GM19467 (cell line): ENCODE measurements around the gene PCNP.
A peak's percentile ranks its signal among the peaks of the same experiment; 100 is the strongest.
"Not testable (repeated sequence)": the region's sequence is repeated elsewhere in the genome, so short reads cannot be mapped to it uniquely, and the experiment has no call there.

Source experiments
- ATAC-seq: cut with Tn5 transposase; IDR thresholded peaks from one replicate; pipeline ENCODE4 v1.9.1; 2021; ENCODE audit warnings: mild to moderate bottlenecking, moderate library complexity; ENCODE audit not compliant: unreplicated experiment

PCNP gene

GRCh38 chr3:101561630-101562328 lies 12.2 kb upstream of the PCNP start, which contains the start of gene TRMT10C:
TRMT10C (plus strand) TSS chr3:101561868; CDS start chr3:101564782, 2,914 bp downstream.
- peak; percentile 99 for ATAC-seq

DNA sequence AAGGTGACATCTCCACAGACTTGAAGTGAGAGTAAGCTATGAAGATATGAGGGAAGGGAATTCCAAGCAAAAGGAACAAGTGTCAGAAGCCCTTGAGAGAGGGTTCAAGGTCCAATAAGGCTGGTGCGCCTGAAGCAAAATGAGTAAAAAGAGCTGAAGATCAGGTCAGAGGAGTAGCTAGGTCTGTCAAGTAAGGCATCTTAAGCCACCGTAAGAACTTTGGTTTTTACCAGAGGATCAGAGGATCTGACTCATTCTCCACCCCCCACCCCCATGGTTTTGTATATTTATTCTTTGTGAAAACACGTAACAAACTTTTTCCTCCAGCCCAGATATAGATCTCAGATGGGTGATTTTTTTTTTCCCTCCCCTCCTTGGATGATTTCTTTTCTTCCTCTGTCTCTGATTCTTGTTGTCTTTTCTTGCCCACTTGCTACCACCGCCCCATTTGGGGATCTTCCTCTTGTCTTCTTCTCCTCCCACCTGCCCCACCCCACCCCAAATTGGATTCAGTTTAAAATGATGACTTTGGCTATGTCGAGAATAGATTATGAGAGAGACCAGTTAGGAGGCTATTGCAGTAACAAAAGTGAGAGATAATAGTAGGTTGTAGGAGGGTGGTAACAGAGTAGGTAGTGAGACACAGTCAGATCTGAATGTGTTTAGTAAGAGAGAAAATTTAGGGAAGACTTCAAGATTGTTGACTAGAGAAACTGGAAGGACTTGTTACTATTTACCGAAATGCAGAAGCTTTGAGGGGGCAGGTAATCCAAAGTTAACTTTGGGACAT lies 6.3 kb upstream of the PCNP start:
- no peak for ATAC-seq

GRCh38 chr3:101571028-101571895 lies 2.7 kb upstream of the PCNP start:
- no peak for ATAC-seq

GRCh38 chr3:101574388-101575112 lies 570 bp downstream of the PCNP start:
- peak; percentile 34 for ATAC-seq

- ATAC-seq = no peak
Measured at GRCh38 chr3:101577286-101577685, 3.3 kb downstream of the PCNP start.

DNA sequence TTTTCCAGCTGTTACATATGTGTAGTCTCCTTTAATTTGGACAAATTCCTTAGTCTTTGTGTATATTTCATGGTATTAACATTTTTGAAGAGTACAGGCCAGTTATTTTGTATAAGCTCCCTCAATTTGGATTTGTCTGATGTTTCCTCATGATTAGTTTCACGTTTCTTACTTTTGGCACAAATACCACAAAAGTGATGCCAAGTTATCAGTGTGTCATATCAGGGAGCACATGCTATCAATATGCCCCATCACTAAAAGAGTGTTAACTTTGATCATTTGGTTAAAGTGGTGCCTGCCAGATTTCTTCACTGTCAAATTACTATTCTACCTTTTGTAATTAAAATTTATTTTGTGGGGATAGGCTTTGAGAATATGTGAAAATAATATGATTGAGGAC lies 14.6 kb downstream of the PCNP start:
- no peak for ATAC-seq

DNA sequence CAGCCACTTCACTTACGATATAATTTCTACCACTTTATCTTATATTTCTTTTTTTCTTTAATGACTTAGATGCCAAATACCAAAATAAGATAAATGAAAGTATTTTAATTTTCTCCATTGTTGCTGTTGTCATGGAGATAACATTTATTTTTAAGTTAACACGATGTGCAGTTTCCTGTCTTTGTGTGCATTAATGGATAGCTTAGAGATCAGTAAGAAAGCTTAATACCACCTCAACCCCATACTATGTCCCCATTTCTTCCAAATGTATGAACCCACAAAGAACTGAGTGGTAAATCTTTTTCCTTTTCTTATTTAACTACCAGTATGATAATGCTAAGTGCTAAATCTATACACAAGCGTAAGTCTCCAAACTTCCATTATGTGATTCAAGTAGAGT lies 17.1 kb downstream of the PCNP start:
- ATAC-seq = no peak

DNA sequence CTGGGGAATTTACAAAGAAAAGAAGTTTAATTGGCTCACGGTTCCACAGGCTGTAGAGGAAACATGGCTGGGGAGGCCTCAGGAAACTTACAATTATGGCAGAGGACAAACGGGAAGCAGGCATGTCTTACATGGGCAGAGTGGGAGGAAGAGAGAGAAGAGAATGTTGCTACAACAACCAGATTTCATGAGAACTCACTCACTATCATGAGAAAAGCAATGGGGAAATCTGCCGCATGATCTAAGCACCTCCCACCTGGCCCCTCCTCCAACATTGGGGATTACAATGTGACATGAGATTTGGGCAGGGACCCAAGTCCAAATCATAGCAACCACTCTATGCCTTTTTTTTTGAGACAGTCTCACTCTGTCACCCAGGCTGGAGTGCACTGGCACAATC lies 28.8 kb downstream of the PCNP start:
- no peak for ATAC-seq

DNA sequence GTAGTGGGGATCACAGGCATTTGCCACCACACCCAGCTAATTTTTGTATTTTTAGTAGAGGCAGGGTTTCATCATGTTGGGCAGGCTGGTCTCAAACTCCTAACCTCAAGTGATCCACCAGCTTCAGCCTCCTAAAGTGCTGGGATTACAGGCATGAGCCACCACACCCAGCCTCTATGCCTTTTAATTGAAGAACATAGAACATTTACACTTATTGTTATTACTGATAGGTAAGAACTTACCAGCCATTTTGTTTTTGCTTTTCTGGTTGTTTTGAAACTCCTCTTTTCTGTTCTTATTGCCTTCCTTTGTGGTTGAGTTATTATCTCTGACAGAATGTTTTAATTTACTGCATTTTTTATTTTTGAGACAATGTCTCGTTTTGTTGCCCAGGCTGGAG lies 29.2 kb downstream of the PCNP start:
- no peak for ATAC-seq

- not testable (repeated sequence) for ATAC-seq
Measured at GRCh38 chr3:101605398-101605797, 31.4 kb downstream of the PCNP start.

- ATAC-seq = no peak
Measured at GRCh38 chr3:101611023-101611422, 37.0 kb downstream of the PCNP start.

- ATAC-seq = not testable (repeated sequence)
Measured at GRCh38 chr3:101613014-101613413, 39.0 kb downstream of the PCNP start.

- ATAC-seq = no peak
Measured at GRCh38 chr3:101615525-101615924, 41.5 kb downstream of the PCNP start.

DNA sequence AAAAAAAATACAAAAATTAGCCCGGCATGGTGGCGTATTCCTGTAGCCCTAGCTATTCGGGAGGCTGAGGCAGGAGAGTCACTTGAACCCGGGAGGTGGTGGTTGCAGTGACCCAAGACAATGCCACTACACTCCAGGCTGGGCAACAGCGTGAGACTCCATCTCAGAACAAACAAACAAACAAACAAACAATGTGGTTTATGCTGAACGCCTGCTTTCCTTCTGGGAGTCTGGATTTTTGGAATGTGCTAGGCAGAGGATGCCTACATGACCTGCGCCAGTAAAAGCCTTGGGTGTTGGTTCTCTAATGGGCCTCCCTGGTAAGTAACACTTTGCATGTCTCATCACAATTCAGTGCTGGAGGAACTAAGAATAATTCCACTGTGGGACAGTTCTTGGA lies 43.5 kb downstream of the PCNP start:
- ATAC-seq = no peak

GRCh38 chr3:101618726-101619125 lies 44.7 kb downstream of the PCNP start:
- no peak for ATAC-seq

GRCh38 chr3:101619734-101620133 lies 45.8 kb downstream of the PCNP start:
- ATAC-seq = no peak

DNA sequence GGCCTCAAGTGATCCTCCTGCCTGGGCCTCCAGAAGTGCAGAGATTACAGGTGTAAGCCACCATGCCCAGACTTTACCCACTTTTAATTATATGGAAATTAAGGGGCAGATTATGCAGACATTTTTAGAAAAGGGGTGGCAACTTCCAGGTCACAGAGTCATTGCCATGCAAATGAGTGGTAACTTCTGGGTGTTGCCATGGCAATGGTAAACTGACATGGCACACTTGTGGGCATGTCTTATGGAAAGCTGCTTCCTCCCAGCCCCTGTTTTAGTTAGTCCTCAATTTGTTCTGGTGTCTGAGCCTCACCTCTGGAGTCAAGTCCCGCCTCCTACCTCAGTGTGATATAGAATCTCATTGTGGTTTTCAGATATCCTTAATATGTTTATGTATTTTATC lies 49.7 kb downstream of the PCNP start:
- no peak for ATAC-seq

GRCh38 chr3:101624857-101625256 lies 50.9 kb downstream of the PCNP start:
- no peak for ATAC-seq

DNA sequence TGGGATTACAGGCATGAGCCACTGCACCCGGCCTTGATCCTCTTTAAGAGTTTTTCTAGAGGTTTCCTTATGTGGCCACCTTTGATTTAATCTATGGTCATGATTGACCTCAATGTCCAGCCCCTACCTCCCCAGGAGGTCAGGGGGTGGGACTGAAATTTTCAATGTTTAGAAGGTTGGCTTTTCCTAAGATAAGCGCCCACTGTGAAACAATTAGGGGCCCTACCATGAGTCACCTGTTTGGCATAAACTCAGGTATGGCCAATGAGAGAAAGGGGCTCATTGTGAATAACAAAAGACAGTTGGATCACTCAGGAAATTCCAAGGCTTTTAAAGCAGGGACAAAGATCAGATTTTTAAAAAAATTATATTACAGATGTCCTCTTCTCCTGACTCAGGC lies 51.9 kb downstream of the PCNP start:
- ATAC-seq = no peak

GRCh38 chr3:101629219-101629618 lies 55.2 kb downstream of the PCNP start:
- no peak for ATAC-seq
